Epithelial cell of esophagus (primary cell): ENCODE results near the gene LNX2.

Experiments used
- DNase-seq: peaks from one replicate; pipeline ENCODE4 v3.0.0; 2010; ENCODE audit warnings: low read depth
- H3K4me3 ChIP-seq: 2 replicates; pipeline ENCODE4 v1.5.1; 2011; ENCODE audit warnings: mild to moderate bottlenecking, low read length, control low read depth
- CTCF ChIP-seq: IDR thresholded peaks from 2 replicates; pipeline ENCODE4 v1.5.1; 2011; ENCODE audit warnings: low read depth, mild to moderate bottlenecking, low read length, control low read depth, inconsistent platforms; ENCODE audit not compliant: insufficient read depth; ENCODE audit errors: missing control alignments

Gene LNX2

GRCh38 chr13:27619093-27619727, 1.1 kb downstream of the LNX2 start:
- peak overlapping the region; percentile 81 for H3K4me3 ChIP-seq
- TF ChIP-seq CTCF: no peak
- peak; percentile 29 for DNase-seq

GRCh38 chr13:27617881-27618321, 2.4 kb downstream of the LNX2 start:
- no peak for TF ChIP-seq CTCF
- H3K4me3 ChIP-seq: peak overlapping the region; percentile 81
- peak; percentile 90 for DNase-seq

- TF ChIP-seq CTCF: no peak
- DNase-seq: no peak
- H3K4me3 ChIP-seq: no peak overlapping the region
Measured at GRCh38 chr13:27613628-27614027, 6.7 kb downstream of the LNX2 start.

- no peak overlapping the region for H3K4me3 ChIP-seq
- no peak for TF ChIP-seq CTCF
- DNase-seq: peak; percentile 78
Measured at GRCh38 chr13:27607125-27607524, 13.2 kb downstream of the LNX2 start.

- no peak for DNase-seq
- no peak overlapping the region for H3K4me3 ChIP-seq
- no peak for TF ChIP-seq CTCF
Measured at GRCh38 chr13:27605610-27606200, 14.6 kb downstream of the LNX2 start.

GRCh38 chr13:27605099-27605498, 15.2 kb downstream of the LNX2 start:
- H3K4me3 ChIP-seq: no peak overlapping the region
- TF ChIP-seq CTCF: no peak
- no peak for DNase-seq

GRCh38 chr13:27601803-27602202, 18.5 kb downstream of the LNX2 start:
- TF ChIP-seq CTCF: no peak
- DNase-seq: no peak
- no peak overlapping the region for H3K4me3 ChIP-seq
